ENCODE data around the gene PCNX3.

DNA sequence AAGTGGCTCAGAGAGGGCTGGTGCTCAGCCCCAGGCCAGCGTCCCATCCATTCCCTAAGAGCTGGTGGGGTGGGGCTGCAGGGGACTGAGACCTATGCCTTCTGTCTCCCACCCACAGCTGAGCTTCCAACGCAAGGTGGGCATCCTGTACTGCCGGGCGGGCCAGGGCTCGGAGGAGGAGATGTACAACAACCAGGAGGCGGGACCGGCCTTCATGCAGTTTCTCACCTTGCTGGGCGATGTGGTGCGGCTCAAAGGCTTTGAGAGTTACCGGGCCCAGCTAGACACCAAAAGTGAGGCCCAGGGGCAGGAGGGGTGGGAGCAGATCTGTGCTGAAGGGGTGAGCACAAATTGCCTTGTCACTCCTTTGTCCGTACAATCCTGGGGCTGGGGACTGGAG, 29.3 kb downstream of the PCNX3 start:
- TF ChIP-seq USF2 (IDR thresholded peaks at IDR 0.05; ENCODE audit: low read depth, low read length) (no peak), NFE2L2 (IDR thresholded peaks at IDR 0.05; ENCODE audit: low read depth, low read length) (no peak), CTCF (conservative IDR thresholded peaks at IDR 0.05; ENCODE audit: low read depth, low read length) (no peak), POLR2A (IDR thresholded peaks at IDR 0.05; ENCODE audit: low read depth, low read length) (no peak), RCOR1 (IDR thresholded peaks at IDR 0.05; ENCODE audit: insufficient replicate concordance, low read length) (no peak), BHLHE40 (IDR thresholded peaks at IDR 0.05; ENCODE audit: low read depth, low read length) (no peak), CHD1 (IDR thresholded peaks at IDR 0.05; ENCODE audit: low read depth, low read length) (no peak), MAFK (IDR thresholded peaks at IDR 0.05; ENCODE audit: low read depth, low read length) (no peak), RFX5 (IDR thresholded peaks at IDR 0.05; ENCODE audit: low read depth, low read length) (no peak), CEBPB (IDR thresholded peaks at IDR 0.05; ENCODE audit: low read depth, low read length) (no peak), RAD21 (IDR thresholded peaks at IDR 0.05; ENCODE audit: low read length) (no peak), MXI1 (IDR thresholded peaks at IDR 0.05; ENCODE audit: borderline replicate concordance, low read depth, low read length) (no peak), SMC3 (IDR thresholded peaks at IDR 0.05; ENCODE audit: low read depth, low read length) (no peak)
- TF ChIP-seq, protein P1, sequence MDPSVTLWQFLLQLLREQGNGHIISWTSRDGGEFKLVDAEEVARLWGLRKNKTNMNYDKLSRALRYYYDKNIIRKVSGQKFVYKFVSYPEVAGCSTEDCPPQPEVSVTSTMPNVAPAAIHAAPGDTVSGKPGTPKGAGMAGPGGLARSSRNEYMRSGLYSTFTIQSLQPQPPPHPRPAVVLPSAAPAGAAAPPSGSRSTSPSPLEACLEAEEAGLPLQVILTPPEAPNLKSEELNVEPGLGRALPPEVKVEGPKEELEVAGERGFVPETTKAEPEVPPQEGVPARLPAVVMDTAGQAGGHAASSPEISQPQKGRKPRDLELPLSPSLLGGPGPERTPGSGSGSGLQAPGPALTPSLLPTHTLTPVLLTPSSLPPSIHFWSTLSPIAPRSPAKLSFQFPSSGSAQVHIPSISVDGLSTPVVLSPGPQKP (IDR thresholded peaks at IDR 0.05; ENCODE audit: borderline replicate concordance, low read depth, low read length): no peak
